Measurements from ENCODE around the gene HSD11B2. TPM values are rescaled to one million over a fixed set of nuclear protein-coding genes. Genes with fewer than 3 reads are reported as not detected.

HSD11B2 gene
- total RNA-seq, 4 donors from 2014 or later = 1.2 to 82.1 (median 9.7) TPM

DNA sequence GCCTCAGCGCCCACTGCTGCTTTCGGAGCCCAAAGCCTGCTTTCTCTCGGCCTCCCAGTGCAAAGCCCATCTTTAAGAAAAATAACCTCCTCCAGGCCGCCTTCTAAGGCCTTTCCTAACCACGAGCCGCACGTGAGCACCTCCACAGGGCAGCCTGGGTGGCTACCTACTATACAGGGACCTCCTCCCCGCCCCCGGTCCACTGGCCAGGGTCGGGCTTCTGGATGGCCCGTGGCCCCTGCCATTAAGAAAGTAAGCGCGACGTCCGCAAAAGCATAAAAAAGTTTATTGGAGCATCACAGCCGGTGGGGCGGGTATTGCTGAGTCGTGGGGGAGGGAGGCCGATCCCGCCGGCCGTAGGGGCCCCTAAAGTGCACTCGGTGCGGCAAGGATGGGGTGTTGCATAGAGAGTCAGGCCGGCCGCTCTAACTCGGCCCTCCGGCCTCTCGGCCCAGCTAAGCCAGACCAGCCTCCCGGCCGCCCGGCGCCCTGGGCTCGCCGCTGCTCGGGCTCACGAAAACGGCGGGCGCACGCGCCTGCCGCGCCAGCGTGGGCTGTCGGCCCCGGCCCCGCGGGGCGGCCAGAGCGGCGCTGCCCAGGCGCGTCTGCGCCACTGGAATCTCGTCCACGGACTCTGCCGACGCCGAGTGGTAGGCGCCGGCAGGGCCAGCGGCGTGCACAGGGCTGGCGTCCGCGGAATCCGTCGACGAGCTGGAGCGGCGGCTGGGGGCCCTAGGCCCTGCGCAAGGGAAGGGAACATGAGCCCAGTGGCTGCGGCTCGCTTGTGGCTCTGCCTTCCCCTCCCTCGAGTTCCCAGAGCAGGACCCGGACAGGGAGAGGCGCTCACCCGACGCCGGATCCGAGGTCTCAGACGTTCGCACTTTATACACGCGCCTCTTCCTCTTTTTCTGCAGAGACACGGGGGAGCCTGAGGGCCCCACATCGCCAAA, 36.5 kb upstream of the HSD11B2 start:
- Histone ChIP-seq H3K27ac (peak overlapping the region; percentile 54 to 71), H3K27me3 (no peaks in the 10 kb centered on the region), H3K4me3 (peak overlapping the region in 1 of 2 donors; percentile 28), H3K9me3 (no peaks in the 10 kb centered on the region), H3K36me3 (no peaks in the 10 kb centered on the region), H3K4me1 (peaks cover 0 to 28% of the 10 kb centered on the region in 2 donors)
- intact Hi-C loops (cut with DNase I; ENCODE audit: low total_unique reads) = no loop called here
- no peak for DNase-seq
- no peak for TF ChIP-seq POLR2A (IDR thresholded peaks at IDR 0.05)
- TF ChIP-seq, protein P1, sequence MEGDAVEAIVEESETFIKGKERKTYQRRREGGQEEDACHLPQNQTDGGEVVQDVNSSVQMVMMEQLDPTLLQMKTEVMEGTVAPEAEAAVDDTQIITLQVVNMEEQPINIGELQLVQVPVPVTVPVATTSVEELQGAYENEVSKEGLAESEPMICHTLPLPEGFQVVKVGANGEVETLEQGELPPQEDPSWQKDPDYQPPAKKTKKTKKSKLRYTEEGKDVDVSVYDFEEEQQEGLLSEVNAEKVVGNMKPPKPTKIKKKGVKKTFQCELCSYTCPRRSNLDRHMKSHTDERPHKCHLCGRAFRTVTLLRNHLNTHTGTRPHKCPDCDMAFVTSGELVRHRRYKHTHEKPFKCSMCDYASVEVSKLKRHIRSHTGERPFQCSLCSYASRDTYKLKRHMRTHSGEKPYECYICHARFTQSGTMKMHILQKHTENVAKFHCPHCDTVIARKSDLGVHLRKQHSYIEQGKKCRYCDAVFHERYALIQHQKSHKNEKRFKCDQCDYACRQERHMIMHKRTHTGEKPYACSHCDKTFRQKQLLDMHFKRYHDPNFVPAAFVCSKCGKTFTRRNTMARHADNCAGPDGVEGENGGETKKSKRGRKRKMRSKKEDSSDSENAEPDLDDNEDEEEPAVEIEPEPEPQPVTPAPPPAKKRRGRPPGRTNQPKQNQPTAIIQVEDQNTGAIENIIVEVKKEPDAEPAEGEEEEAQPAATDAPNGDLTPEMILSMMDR (IDR thresholded peaks at IDR 0.05) = no peak

DNA sequence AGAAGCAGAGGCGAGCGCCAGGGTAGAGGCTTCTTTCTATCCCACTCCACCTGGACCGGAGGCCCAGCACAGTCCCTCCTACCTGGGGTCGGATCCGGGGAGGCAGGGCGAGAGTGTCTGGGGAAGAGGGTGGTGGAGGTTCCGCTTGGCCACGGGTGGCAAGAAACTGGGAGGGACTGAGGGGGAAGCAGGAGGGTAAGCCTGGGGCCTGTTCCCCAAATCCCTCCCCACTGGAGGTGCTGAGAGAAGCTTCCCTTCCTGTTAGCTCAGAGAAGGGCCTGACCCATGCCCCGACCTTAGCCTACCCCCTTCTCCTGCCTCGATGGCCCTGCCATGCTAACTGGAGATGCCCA, 35.8 kb upstream of the HSD11B2 start:
- peak overlapping the region in 1 of 2 donors; percentile 71 for H3K27ac ChIP-seq
- H3K4me1 ChIP-seq = peaks cover 0 to 28% of the 10 kb centered on the region in 2 donors
- intact Hi-C loops (cut with DNase I; ENCODE audit: low total_unique reads) = no loop called here

DNA sequence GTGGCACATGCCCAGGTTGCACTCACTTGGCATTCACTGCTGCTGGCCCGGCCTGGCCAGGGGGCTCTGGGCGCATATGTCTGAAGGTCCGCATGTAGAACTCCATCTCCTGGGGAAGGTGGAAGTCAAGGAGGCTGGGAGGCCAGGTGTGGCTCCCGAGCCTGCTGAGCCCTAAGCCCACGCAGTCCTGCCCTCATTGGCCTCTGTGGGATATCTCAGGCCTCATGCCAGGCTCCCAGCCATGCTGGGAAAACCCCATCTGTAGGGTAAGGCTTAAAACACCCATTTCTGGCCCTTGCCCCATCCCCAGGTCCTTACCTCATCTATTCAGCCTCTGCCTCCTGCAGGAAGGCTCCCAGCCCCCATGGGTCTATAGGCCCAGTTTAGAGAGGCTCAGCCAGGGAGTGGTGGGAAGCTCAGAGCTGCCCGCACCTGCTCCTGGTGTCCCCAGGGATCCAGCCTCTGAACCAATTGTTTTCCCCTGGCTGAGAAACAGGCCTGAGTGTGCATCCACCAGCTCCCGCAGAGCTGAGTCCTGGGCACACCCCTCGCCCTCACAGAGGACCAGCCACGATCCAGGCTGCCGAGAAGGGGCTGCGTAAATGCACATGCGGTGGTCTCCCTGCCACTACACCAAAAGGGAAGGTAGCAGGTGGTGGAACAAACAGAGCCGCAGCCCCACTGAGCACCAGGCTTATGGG, 35.3 kb upstream of the HSD11B2 start:
- Histone ChIP-seq H3K27ac (peak overlapping the region in 1 of 2 donors; percentile 63), H3K4me1 (peaks cover 0 to 28% of the 10 kb centered on the region in 2 donors), H3K9me3 (no peaks in the 10 kb centered on the region), H3K36me3 (no peaks in the 10 kb centered on the region), H3K27me3 (no peaks in the 10 kb centered on the region), H3K4me3 (no peak overlapping the region)
- TF ChIP-seq, protein P1 (IDR thresholded peaks at IDR 0.05) = no peak
- no peak for TF ChIP-seq POLR2A (IDR thresholded peaks at IDR 0.05)
- no peak for DNase-seq
- intact Hi-C loops (cut with DNase I; ENCODE audit: low total_unique reads) = no loop called here

More for the DNA sequence above, 35.8 kb upstream of the HSD11B2 start:
- Histone ChIP-seq H3K9me3 (no peaks in the 10 kb centered on the region), H3K4me3 (no peak overlapping the region), H3K36me3 (no peaks in the 10 kb centered on the region), H3K27me3 (no peaks in the 10 kb centered on the region)
- TF ChIP-seq, protein P1 (IDR thresholded peaks at IDR 0.05) = no peak
- no peak for TF ChIP-seq POLR2A (IDR thresholded peaks at IDR 0.05)
- DNase-seq = no peak

DNA sequence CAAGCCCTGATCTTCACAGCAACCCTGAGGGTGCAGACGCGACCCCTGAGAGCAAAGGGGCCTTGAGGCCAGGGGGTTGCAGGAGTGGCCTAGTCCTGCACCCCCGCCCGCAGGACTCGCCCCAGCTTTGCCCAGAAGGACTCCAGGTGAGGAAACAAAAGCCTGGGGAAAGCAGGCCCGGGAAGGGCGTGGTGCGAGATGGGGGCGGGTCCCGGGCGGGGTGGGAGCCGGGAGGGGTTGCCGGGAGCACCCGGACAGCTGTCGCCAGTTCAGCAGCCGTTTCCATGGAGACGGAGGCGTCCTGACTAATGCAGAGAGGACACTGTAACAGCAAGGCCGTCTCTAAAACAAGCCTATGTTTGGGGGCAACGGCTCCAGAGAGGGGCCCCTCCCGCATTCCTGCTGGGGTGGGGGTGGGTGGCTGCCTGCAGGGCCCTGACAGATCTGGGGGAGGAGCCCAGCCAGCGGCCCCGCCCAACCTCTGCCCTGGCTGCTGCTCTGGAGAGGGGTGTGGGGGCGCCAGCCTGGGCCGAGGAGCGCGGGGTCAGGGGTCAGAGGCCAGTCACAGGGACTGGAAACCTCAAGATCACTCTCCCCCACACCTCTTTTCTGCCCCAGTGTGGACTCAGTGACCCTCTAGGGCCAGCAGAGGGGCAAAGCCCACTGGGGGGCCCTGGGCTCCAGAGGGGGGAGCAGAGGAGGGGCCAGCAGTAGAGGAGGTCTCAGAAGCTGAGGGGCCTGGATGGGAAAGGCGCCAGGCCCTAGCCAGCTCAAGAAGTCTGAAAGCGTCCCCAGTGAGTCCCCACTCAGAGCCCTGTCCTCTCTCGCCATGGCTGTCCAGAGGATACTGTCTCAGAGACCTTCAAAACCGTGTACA, 34.5 kb upstream of the HSD11B2 start:
- intact Hi-C loops (cut with DNase I; ENCODE audit: low total_unique reads) = no loop called here
- Histone ChIP-seq H3K36me3 (no peaks in the 10 kb centered on the region), H3K27me3 (no peaks in the 10 kb centered on the region), H3K9me3 (no peaks in the 10 kb centered on the region), H3K4me3 (no peak overlapping the region), H3K4me1 (peaks cover 0 to 28% of the 10 kb centered on the region in 2 donors), H3K27ac (peak overlapping the region; percentile 57 to 63)
- TF ChIP-seq, protein P1 (IDR thresholded peaks at IDR 0.05) = no peak
- no peak for TF ChIP-seq POLR2A (IDR thresholded peaks at IDR 0.05)
- DNase-seq = peak; percentile 73 to 79
